IPS DF 4.7 (cell line): ENCODE data around the gene PTHLH.

Experiments used
- DNase-seq: peaks from one replicate; pipeline ENCODE4 v3.0.0-alpha.2; 2013; ENCODE audit warnings: low spot score; ENCODE audit errors: extremely low read depth

PTHLH gene

DNA sequence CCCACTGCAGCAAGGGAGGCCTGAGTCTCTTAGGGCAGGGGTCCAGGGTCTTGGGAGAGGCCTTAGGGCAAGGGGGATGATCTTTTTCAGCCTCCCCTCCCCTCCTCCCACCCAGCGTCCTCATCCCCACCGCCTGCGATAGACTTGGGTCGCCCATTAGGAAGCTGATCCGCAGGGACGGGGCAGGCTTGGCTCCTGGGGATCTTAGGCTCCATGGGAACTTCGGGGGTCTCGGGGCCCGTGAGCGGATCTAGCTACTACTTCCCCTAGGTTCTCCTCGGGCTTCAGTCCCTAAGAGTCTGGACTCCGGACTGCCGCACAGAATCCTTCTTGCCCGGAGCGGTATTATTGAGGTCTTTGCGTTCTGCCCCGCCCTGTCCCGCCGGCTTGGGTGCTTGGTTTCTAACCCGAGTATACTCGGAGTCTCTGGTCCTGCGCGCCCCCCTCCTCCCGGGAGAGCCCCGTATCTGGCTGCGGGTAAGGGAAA is 2.2 kb upstream of the PTHLH start:
- no peak for DNase-seq

DNA sequence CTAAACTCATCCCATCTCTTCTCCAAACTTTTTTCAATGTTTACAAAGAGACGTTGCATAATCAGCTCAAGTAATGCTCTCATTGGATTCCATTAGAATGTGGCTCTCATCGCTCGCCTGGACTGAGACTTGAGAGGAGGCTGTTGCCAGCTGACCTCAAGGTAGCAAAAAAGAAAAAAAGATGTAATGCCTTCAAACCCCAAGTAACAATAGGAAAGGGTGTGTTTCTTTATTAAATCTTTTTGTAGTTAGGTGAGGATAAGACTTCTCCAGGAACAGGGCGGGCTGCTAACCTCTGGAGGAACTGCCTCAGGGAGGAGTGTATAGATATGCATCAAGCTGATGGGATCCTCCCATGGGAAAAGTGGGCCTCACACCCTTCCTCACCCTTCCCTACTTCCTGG is 956 bp upstream of the PTHLH start:
- no peak for DNase-seq

DNA sequence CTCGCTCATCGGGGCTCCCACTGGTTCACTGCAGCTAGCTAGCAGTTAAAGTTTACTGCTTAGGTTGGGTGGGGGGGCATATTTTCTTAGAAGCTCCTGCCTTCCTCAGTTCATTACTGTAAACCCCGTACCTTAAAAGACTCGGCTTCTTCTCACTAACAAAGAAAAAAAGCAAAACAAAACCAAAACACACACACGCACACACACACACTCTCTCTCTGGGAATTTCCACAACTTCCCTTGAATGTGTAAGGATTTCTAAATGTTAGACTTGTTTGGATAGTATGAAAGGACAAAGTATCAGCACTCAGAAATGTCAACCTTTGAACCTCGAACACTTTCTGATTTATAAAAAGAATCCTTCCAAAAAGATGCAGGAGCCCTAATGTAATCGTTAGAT is 927 bp downstream of the PTHLH start:
- DNase-seq, result no peak

DNA sequence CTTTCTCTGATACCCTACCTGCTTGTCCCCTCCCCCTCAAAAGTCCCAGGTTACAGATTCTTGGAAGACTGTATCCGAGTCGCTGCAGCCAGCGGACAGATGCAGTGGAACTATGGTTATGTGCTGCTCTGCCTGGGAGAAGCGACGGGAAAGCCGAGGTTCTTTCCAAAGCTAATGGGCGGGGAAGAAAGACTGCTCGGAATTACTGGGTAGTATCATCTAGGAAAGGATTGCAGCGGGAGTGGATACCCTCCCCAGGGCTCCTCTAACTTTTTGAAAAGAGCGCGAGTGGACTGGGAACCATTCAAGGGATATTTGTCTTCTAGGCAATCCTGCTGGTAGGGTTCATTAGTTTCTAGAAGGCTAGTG is 1.4 kb downstream of the PTHLH start:
- no peak for DNase-seq

DNA sequence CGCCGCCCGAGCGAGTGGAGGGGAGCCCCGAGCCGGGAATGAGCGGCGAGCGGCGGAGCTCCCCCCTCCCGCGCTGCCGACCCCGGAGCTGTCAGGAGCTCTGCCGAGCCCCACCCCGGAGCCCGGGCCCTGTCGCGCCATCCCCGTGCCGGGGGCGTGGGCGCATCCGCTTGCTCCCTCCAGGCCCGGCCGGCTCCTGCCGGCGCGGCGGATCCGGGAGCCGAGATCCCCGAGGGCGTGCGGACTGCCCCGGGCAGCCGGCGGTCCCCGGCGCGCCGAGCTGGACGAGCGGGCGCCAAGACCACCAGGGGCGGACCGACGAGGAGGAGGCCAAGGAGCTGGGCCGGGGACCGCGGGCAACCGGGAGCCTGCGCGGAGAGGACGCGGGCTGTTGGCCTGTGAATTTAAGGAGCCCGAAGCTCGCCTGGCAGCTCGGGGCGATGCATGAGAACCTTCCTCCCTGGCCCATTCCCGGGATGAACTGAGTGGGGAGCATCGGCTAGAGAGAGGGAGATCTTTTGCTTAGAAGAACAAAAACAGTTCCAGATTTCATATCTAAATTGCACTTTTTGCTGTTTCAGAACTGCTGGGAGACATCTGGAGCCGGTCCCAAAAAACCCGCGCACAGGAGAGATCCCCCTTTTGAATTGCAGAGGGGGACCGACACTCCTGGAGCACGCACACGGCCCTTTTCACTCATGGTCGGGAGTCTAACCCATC is 2.0 kb downstream of the PTHLH start:
- DNase-seq, result no peak

DNA sequence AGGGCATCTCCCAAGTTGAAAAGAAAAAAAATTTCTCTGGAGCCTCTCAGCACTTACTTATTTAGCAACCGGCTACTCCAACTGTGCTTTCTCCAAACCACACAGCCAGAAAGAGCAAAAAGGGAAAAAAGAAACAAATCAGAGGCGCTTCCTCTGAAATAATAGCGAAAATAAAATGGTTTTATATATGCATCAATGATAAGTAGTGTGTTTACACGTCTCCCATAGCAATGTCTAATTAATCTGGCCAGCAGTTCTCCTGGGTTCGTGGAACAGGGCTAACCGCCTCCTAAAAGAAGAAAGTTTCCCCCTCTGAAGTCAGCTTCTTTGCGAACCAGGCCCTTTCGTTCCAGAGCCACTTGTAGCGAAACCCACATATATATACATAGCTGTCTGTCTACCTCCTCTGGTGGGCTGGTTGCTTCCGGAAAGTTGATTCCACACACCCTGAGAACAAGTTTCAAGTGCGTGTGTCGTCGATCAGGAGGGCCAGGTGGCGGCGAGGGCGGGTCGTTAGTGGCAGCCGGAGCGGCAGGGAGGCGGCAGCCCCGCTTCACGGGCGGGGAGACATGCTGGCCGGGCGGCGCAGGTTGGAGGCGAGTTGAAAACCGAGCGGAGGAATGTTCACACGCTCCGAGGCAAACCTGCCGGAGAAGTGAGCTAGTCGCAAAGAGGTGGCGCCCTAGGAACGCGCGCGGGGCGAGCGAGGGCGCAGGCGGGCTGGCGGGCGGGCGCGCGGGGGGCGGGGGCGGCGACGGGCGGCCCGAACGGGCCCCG is 2.7 kb downstream of the PTHLH start:
- DNase-seq, result no peak

DNA sequence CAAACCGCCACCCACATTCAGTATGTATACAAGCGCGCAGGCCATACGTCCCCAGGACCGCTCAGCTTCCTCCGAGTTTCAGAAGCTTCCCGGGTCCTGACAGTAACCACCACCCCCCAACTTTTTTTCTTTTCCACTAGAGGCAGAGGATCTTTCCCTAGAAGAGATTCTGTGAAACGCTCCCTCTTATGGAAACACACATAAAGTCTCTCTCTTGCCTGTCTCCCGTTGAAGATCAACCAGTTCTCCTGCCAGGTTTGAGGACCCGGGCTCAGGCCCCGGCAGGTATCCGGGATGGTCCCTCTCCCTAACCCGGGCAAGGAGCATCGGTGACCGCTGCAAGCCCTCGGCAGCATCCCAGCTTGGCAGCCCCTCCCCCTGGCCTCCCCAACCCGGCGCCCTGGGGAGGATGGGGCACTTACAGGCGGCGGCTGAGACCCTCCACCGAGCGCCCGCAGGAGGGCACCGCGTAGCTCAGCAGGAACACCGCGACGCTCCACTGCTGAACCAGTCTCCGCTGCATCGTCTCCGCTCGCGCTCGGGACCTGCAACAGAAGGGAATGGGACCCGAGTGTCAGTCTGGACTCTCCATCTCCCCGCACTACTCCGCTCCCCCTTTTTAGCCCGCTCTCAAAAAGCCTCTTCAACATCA is 3.4 kb downstream of the PTHLH start:
- no peak for DNase-seq

DNA sequence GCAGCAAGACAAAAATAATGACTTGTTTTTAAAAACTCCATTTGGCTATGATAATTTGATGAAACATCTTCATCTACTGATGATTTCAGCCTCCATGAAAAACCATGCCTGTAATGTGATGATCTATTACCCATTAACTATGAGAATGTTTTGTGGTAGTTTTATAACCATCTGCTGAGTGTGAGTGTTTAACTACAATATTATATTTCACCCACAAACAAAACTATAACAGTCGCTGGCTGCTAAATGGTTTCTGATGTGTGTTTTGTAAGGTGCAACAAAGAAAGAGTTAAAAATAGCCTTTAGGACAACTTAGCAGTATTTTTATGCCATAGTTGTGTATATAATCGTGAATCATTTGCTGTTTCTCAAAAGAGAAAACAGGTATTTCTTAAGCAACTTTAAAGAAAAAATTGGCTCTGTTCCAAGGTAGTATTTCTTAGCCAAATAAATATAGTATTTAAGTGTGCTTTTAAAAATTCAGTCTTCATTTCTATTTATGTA is 4.9 kb downstream of the PTHLH start:
- no peak for DNase-seq

DNA sequence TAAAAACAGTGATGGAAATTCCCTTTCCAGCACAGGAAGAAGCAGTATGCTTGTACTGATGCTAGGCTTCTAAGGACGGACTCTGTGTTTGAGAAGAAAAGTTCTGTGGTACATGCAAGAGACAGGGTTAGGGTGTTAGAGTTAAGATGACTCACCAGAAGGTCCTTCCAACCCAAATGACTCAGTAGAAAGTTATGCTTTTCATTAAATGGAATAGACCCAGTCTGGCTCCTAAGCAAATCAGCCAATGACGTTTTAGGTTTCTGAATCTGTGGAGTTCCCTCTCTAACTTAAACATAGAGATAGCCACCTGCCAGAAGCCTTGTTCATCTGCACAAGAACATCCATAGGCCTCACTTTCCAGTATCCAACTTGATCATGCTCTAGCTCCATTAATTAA is 5.7 kb downstream of the PTHLH start:
- DNase-seq, result no peak

DNA sequence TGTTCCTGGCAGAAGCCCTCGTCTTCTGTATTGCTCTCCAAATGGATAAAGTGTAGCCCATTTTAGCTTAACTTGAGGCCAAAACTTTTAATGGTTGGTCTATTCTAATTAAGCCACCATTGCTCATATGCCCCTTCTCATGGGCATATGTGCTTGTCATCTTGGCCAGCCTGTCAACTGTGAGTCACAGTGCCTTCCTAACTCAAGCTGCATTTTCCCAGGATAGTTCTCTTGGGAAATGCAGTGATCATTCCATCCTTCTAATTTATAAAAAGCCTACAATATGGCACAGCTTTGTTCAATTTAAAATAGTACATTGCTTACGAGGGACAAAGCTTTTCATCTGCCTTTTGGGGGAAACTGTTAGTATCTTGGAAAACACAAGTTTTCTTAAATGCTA is 6.6 kb downstream of the PTHLH start:
- DNase-seq, result no peak

DNA sequence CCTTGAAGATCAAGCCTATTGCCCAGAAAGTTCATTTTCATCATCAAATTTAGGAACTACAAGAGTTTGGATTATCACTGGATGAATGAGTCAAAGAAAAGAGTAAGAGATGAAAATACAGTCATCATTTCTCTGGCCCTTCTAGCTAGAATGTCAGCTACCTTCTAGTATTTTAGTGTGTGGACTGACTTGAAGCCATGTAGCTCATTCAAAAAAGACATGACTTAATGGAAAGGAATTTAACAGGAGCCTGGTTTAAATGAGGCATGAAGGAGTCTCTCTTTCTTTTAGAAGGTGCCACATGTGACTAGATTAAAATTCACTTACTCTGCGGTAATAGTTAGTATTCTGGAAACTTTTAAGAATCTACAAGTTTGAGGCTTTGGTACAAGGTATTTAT is 7.1 kb downstream of the PTHLH start:
- DNase-seq, result no peak

DNA sequence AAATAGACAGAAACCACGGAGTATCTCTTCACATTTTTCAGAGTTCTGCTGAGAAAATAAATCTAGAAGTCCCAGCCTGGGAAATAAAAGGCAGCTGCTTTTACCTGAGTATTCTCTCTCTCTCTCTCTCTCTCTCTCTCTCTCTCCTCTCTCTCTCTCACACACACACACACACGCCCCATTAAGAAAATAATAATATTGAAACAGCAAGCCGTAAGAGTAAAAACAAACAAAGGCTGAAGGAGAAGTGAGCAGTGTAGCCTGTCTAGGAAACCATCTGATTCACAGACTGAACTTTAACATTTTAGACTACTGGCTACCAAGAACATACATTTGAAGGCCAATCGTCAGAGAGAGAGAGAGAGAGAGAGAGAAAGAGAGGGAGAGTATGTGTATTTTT is 8.4 kb downstream of the PTHLH start:
- no peak for DNase-seq

DNA sequence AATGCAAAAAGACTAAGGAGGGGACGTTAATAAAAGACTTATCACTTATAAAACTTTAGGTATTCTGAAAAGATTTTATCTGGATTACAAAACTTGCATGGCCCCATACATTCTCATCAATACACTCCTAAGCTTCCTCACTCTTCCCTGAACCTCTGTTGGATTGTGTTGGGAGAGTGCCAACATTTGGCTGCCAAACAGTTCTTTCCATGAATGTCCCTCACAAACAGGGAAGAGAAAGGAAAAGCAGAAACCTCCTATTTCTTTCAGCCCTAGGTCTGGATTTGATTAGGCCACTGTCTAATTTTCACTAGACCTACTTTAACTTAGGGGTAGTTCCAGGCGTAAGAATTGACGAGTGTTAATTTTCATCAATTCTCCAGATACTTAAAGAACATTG is 11.7 kb downstream of the PTHLH start:
- DNase-seq, result no peak

DNA sequence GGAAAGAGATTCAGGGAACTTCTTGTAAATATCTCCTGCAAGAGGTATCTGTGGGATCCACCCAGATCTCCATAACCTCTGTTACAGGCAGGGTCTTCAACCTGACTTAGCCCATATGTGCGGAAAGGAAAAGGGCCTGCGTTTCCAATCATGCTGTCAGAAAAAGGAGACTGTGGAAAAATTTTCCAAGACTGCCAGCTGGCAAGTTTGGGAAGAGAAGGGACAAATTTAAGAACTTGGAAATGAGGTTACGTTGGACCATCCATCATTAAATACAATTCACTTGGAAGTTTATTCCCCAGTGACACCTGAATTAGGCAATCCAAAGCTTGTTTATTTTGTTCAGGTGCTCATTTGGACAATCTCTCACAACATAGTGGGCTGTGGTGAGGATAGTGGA is 13.9 kb downstream of the PTHLH start:
- no peak for DNase-seq

DNA sequence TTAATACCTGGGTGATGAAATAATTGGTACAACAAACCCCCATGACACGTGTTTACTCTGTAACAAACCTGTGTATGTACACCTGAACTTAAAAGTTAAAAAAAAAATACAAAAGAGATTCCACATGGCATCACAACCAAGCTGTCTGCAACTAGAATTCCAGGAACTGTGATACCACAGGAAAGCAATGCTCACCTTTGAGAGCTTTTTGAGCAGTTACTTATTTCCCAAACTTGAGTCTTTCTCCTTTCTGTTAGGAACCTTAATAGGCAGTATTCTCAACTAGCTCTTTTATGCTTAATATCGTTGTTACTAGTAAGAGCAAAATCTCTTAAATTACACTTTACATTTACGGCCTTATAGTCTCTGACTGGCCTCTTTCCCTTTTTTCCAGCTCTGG is 15.2 kb downstream of the PTHLH start:
- DNase-seq, result no peak

DNA sequence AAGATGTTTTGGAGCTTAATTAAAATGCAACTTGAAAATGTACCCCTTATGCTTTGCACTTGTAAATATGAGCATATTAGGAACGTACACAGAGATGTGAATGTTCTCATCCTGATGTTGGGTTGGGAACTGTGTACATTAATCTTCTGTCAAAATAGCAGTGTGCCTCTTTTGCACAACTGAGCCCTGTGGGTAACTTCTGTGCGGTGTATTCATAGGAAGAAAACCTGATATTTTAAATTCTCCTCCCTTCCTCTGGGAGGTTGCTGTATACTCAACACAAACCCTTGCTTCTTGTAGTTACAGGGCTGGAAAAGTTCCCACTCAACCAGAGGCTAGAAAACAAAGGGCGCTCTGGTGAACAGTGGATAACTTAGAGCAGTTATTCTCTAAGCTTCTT is 18.7 kb downstream of the PTHLH start:
- no peak for DNase-seq

DNA sequence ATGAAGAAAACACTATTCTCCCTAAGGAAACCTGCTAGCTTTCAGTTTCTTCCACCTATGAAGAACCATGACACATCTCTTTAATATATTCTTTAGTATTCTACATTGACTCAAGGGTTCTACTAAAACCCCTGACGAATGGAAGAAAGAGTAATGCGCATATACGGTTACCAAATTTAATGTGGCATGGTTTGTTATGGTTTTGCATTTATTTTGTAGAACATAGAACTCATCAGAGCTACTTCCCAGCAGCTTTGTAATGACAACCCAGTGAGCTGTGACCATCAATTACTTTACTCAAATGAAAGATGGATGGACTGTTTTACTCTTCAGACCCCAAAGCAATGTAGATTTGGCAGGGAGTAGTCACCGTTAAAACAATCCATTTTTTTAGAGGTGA is 19.2 kb downstream of the PTHLH start:
- DNase-seq, result no peak

DNA sequence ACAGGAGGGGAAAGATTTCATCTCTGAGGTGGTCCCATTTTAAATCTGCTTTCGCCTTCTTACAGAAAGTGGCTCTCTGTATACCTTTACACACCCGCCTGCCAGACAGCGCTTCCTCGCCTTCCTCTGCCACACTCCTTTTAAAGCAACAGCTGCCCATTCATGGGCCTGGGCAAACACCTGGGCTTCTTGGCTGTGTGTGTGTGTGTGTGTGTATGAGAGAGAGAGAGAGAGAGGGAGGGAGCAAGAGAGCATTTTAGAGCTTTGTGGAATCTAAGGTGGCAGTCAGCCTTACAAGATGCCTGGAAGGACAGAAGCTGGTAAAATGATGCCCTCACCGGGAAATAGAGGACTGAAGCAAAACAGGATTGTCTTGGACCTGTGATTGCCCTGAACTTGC is 20.0 kb downstream of the PTHLH start:
- DNase-seq, result no peak

DNA sequence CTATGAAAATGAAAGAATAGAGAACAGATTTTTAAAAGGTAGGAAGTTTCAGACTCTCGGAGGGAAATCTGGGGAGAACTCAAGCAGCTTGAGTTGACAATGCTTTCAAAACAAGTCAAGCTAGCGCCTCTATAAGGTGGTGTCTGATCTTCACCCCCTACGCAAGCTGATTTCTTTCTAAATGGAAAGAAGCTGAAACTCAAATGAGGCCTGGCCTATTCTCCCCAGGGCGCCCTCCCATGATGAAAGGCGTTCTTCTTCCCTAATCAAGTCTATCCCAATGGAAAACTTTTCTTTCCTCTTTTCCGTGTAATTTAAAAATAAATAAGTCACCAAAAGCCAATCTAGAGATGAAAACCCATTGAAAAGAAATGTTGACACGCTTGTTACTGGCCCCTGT is 20.6 kb downstream of the PTHLH start:
- DNase-seq, result no peak

DNA sequence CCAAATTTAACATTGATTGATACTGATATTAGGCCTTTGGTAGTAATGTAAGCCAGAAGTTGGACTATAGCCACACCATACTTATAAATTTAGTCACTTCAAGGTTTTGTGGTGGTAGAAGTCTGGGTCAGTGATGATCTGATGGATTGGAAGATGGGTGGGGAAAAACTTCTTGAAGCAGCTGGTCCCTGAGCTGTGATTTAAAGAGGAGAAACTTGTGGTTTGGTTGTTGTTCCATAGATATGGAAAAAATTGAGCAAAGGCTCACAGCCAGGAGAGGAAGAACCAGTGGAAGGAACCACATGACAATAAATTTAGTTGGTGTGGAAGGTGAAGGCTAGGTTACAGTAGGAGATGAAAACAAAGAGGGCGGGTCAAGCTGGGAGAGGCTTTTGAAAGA is 26.1 kb downstream of the PTHLH start:
- DNase-seq, result no peak

DNA sequence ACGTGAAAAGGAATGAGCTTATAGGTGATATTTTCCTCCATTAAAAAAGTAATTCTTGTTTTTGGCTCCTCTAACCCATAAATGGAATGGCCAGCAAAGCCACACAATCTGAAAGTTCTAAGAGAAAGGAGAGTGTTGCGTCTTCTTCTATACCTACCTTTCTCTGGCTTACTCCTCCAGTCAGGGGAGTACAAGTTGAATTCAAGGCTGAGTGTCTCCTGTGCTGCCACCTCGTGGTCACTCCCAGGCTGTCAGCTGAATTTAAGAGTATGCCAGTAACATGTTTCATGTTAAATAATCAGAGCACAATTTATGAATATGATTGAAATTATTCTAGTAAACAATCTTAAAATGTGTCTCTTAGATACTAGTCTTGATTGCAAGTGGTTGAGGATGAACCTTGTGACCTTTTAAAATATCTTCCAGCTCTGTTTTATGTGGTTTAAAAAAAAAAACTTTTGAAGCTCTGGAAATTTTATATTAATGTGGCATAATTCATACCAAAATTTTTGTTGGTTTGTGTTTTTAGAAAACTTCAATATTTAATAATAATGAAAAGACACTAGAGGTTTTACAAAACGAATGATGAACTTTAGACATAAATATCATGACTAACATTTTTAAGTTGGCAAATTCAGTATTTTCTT is 31.7 kb downstream of the PTHLH start:
- DNase-seq, result peak; percentile 56

DNA sequence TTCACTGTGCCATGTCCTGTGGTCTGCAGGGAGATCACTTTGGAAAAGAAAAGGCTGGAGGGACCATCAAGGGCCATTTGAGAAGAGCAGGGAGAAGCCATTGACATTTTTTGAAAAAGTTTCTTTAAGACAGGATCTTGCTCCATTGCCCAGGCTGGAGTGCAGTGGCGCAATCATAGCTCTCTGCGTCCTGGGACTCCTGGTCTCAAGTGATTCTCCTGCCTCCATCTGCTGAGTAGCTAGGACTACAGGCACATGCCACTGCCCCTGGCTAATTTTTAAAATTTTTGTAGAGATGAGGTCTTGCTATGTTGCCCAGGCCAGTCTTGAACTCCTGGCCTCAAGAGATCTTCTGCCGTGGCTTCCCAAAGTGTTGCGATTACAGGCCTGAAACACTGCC is 32.3 kb downstream of the PTHLH start:
- DNase-seq, result no peak
